Erythroblast (primary cell): ENCODE measurements around the gene CCDC196.

ENCODE experiments used
- GATA1 ChIP-seq: IDR thresholded peaks from 2 replicates; pipeline ENCODE4 v1.6.1; 2011; ENCODE audit warnings: low read depth, mild to moderate bottlenecking, control low read depth, low read length, moderate library complexity
- POLR2A ChIP-seq: IDR thresholded peaks from 2 replicates; pipeline ENCODE4 v1.6.1; 2011; ENCODE audit warnings: mild to moderate bottlenecking, low read length

- TF ChIP-seq POLR2A: no peak
- TF ChIP-seq GATA1: no peak
Observed at GRCh38 chr14:66483322-66483721, 2.8 kb upstream of the CCDC196 start.
